ENCODE data around the gene RCAN1.

The RCAN1 gene

GRCh38 chr21:34599534-34600101 lies 15.3 kb downstream of the RCAN1 start:
- DNase-seq (ENCODE audit: low read depth in 1 of 2, low spot score in 1 of 2) = no peak

GRCh38 chr21:34598931-34599400 lies 15.9 kb downstream of the RCAN1 start:
- no peak for DNase-seq (ENCODE audit: low read depth in 1 of 2, low spot score in 1 of 2)

- no peak for DNase-seq (ENCODE audit: low read depth in 1 of 2, low spot score in 1 of 2)
Measured at GRCh38 chr21:34597406-34597805, 17.5 kb downstream of the RCAN1 start.

- no peak for DNase-seq (ENCODE audit: low read depth in 1 of 2, low spot score in 1 of 2)
Measured at GRCh38 chr21:34596561-34597271, 18.2 kb downstream of the RCAN1 start.

- no peak for DNase-seq (ENCODE audit: low read depth in 1 of 2, low spot score in 1 of 2)
Measured at GRCh38 chr21:34595457-34595856, 19.5 kb downstream of the RCAN1 start.

- no peak for DNase-seq (ENCODE audit: low read depth in 1 of 2, low spot score in 1 of 2)
Measured at GRCh38 chr21:34594566-34595234, 20.2 kb downstream of the RCAN1 start.

GRCh38 chr21:34593954-34594531 lies 20.9 kb downstream of the RCAN1 start:
- no peak for DNase-seq (ENCODE audit: low read depth in 1 of 2, low spot score in 1 of 2)

- DNase-seq (ENCODE audit: low read depth in 1 of 2, low spot score in 1 of 2) = no peak
Measured at GRCh38 chr21:34593423-34593822, 21.5 kb downstream of the RCAN1 start.

GRCh38 chr21:34592120-34592955 lies 22.6 kb downstream of the RCAN1 start:
- no peak for DNase-seq (ENCODE audit: low read depth in 1 of 2, low spot score in 1 of 2)

- DNase-seq (ENCODE audit: low read depth in 1 of 2, low spot score in 1 of 2) = no peak
Measured at GRCh38 chr21:34590520-34590919, 24.4 kb downstream of the RCAN1 start.

GRCh38 chr21:34589511-34590282 lies 25.2 kb downstream of the RCAN1 start:
- DNase-seq (ENCODE audit: low read depth in 1 of 2, low spot score in 1 of 2) = no peak

GRCh38 chr21:34583926-34584563 lies 30.9 kb downstream of the RCAN1 start:
- no peak for DNase-seq (ENCODE audit: low read depth in 1 of 2, low spot score in 1 of 2)

- no peak for DNase-seq (ENCODE audit: low read depth in 1 of 2, low spot score in 1 of 2)
Measured at GRCh38 chr21:34582506-34583150, 32.3 kb downstream of the RCAN1 start.

- DNase-seq (ENCODE audit: low read depth in 1 of 2, low spot score in 1 of 2) = no peak
Measured at GRCh38 chr21:34580181-34580700, 34.7 kb downstream of the RCAN1 start.

- no peak for DNase-seq (ENCODE audit: low read depth in 1 of 2, low spot score in 1 of 2)
Measured at GRCh38 chr21:34579411-34579810, 35.5 kb downstream of the RCAN1 start.

GRCh38 chr21:34576041-34576511 lies 38.8 kb downstream of the RCAN1 start:
- DNase-seq (ENCODE audit: low read depth in 1 of 2, low spot score in 1 of 2) = no peak

GRCh38 chr21:34574601-34575529 lies 40.0 kb downstream of the RCAN1 start:
- no peak for DNase-seq (ENCODE audit: low read depth in 1 of 2, low spot score in 1 of 2)

GRCh38 chr21:34571994-34572393 lies 42.9 kb downstream of the RCAN1 start:
- DNase-seq (ENCODE audit: low read depth in 1 of 2, low spot score in 1 of 2) = no peak
